GM21390 (cell line): ENCODE data around the gene SPACDR.
A peak's percentile ranks its signal among the peaks of the same experiment; 100 is the strongest.

Experiments used
- ATAC-seq: cut with Tn5 transposase; IDR thresholded peaks from one replicate; pipeline ENCODE4 v1.9.1; 2021; ENCODE audit not compliant: unreplicated experiment

The SPACDR gene

DNA sequence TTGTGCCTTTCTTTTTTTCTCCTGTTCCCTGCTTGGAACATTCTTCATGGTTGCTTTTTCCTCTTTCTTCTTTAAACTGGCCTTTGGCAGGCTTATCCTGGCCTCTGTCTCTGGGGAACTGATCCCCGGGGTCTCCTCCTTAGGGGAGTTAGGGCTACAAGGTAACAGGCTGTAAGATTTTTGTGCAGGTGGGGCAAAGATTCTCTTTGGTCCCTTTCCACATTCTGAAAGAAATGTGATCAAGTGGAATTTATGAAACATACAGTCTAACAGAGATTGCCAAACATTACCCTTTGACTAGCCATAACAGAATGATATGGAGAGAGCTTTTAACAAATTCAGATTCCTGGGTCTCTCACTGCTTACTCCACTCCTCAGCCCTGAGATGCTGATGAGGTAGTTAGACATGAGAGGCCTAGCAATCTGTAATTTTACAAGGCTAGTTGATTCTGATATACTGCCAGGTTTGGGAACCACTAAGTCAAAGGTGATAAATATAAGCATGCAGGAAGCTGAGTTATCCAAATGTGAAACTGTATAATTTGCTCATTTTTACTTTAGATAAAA is 44.3 kb downstream of the SPACDR start:
- ATAC-seq: no peak

DNA sequence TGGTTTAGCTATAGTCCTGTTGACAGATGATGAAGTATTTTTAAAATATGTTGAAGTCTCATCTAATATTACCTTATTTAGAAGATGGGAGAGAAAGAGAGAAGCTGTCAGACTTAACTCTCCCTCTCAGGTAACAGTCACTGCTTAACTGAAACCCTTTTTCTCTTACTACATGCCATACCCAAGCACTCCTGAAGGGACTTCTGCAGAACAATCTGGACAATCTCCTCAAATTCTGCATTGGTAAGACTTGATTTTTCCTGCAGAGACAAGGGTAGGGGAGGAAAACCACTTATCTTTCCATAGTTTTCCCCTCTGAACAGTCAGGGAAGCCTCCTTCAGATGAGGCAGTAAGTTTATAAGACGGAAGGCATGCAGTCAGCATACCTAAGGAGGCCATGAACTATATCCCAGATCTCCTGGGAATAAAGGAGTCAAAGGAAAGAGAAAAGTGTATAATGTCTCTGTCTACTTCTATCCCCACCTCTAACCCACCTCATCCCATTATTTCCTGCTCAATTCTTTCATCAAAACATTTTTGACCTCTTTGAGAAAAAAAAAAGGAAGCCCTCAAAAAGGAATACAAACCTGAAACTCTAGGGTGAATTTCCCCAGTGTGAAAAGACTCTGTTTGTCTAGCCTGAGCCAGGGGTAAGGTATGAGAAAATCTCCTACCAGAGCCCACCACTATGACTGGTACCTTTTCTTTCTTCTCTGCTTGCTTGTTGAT is 45.0 kb downstream of the SPACDR start:
- no peak for ATAC-seq

DNA sequence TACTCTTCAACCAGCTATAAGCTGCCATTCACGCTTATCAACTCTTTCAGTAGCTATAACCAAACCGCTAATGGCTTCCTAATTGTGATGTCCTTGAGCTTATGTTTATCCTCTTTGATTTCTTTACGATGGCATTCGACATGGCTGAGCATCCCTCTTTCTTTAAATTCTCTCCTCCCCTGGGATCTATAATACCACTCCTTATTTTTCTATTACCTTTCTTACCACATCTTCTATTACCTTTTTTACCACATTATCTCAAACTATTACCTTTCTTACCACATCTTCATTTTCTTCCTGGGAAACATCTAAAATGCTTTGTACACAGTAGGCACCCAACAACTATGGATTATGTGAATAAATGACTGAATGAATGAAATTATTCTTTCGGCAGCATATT is 48.6 kb downstream of the SPACDR start:
- ATAC-seq: no peak

DNA sequence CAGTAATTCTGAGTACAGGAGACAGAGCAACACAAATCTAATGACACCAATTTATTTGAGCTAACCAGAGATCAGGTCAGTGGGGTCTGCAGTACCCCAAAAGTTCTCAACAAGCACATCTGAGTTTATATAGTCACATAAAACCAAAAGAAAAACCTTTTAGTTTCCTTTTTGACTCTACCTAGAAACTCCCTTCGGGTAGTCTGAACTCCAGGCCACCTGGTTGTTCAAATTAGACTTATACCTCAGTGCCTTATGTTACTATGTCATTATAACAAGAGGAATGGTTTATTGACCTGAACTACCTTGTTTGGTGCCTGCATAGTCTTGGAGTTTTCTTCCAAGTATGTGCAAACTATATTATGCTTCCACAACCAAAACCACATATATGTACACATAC is 50.2 kb downstream of the SPACDR start:
- no peak for ATAC-seq

DNA sequence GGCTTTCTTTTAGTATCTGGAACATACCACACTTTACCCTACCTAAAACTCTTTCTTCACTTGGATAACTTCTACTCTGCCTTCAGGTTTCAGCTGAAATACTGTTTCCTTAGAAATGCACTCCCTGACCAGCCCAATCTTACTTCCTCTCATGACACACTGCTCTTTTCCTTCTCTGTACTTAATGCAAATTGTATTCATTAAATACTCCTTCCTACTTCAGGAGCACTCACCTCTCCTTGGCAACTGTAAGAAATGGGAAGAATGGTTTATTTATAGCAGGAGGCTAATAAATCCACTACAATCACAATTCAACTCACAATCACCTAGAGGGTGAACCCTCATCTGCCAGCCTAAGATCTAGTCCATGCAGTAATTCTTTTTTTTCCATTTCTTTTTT is 50.7 kb downstream of the SPACDR start:
- no peak for ATAC-seq

DNA sequence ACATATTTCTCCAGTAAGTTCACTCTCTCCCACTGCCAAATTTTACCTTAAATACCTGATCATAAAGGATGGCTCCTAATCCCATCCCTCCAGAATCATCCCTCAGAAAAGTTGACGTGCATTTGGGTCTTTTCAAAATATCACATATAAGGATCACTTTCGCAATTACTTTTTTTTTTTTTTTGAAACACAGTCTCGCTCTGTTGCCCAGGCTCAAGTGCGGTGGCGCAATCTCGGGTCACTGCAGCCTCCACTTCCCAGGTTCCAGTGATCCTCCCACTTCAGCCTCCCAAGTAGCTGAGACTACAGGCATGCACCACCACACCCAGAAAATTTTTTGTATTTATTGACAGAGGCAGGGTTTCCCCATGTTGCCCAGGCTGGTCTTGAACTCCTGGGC is 53.0 kb downstream of the SPACDR start:
- no peak for ATAC-seq

DNA sequence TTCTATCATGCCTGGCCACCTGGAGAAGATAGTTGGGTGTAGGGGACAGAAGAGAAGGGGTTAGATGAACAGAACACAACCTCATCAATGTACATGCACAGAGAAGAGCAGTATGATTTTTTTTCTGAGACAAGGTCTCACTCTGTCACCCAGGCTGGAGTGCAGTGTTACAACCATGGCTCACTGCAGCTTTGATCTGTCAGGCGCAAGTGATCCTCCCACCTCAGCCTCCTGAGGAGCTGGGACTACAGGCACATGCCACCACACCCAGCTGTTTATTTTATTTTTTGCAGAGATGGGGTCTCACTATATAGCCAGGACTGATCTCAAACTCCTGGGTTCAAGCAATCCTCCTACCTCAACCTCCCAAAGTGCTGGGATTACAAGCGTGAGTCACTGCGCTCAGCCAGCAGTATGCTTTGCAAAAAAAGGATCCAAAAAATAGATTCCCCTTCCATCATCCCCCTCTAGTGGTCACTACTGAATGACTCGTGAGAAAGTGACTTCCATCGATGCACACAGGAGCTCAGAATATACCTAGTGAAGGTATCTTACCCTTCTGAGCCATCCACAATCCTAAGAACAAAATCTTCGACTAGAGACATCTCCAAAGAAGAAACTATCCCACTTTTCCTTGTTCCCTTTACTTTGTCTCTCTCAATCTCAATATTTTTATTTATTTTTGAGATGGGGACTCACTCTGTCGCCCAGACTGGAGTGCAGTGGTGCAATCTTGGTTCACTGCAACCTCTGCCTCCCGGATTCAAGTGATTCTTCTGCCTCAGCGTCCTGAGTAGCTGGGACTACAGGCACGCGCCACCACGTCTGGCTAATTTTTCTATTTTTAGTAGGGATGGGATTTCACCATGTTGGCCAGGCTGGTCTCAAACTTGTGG is 56.5 kb downstream of the SPACDR start:
- ATAC-seq: peak; percentile 64

DNA sequence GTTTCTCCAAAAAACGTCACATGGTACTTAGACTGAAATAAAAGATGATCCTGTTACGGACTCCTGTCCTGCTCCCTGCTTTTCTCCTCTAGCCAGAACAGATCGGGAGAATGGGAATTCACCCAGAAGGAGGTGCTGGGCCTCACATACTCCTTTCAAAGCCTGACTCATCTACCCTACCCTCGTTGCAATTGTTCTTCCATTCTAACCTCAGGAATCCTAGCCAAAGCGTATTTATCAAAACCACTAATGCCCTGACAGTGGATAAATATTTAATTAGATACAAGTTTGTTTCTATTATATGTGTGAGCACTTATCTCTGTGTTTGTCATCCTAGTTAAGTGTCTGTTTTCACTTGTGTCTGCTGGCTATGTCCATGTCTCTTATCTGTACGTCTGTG is 57.3 kb downstream of the SPACDR start:
- no peak for ATAC-seq
